ENCODE measurements around the gene ZNF554.

The ZNF554 gene

GRCh38 chr19:2877398-2878331 lies 58.0 kb downstream of the ZNF554 start:
- no peak for DNase-seq

GRCh38 chr19:2883686-2884439 lies 64.2 kb downstream of the ZNF554 start:
- no peak for DNase-seq

- no peak for DNase-seq
Observed at GRCh38 chr19:2885736-2886135, 66.1 kb downstream of the ZNF554 start.

Measured in stimulated activated CD4-positive, alpha-beta T cell treated with anti-CD3 and anti-CD28 coated beads, Interleukin-4, amount 100 ng/mL, for 1 hour (primary cell).